SK-N-DZ (cell line): ENCODE measurements around the gene ILKAP.

Experiments used
- DNase-seq: peaks from one replicate; pipeline ENCODE4 v3.0.0-alpha.2; 2015; ENCODE audit warnings: low spot score

ILKAP gene

GRCh38 chr2:238125127-238125885, 78.2 kb downstream of the ILKAP start:
- no peak for DNase-seq

DNA sequence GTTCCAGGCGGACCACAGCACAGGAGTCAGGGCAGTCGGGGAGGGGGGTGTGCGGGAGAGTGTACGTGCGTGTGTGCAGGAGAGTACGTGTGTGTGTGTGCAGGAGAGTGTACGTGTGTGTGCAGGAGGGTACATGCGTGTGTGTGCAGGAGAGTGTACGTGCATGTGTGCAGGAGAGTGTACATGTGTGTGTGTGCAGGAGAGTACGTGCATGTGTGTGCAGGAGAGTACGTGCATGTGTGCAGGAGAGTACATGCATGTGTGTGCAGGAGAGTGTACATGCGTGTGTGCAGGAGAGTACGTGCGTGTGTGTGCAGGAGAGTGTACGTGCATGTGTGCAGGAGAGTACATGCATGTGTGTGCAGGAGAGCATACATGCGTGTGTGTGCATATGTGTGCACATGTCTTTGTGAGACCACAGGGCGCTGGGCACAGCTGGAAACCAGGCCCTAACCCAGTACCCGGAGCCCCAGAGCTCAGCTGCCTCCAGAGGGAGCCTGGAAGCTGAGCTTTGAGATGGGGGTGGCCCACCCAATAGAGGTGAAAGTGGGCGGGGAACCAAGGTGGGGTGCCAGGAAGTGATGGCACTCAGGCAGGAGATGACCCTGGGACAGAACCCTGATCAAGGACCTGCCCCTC, 78.9 kb downstream of the ILKAP start:
- no peak for DNase-seq

GRCh38 chr2:238123991-238124470, 79.5 kb downstream of the ILKAP start:
- no peak for DNase-seq

GRCh38 chr2:238123218-238123971, 80.1 kb downstream of the ILKAP start:
- no peak for DNase-seq

DNA sequence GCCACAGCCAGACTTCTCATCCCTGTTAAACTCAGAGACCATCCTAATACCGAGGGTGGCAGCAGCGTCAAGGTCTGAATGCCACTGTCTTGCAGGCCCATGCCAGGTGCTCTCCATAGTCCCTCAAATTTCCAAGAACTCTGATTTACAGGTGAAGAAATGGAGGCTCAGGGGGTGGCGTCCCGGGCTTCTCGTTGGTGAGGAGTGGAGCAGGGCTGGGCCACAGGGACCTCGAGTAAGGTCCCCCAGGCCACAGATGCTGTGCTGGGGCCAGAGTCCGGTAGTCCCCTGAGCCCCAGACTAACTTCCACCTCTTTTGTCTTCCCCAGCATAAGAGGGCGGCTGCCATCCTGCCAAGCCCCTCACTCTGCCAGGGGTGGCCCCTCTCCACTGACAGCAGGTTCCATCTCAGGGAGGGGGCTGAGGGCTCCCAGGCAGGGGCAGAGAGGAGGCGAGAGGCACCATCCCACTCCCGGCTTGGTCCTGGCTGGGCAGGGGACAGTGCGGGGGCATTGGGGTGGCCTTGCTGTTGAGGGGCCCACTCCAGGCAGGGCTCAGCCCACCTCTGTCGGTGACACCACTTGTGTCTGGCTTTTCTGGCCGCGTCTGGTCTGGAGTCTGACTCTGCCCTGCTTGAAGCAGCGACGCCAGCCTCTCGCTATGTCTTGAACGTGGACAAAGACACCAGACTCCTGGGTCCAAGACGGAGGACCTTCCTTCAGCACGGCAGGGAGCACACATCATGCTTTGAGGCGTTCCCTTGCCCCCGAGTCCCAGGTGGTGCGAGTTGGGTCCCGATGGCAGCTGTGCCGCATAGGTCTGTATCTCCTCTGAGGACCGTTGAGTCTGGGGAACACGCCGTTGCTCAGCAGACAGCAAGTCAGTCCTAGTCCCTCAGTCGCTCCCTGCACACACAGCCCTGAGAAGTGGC, 80.9 kb downstream of the ILKAP start:
- no peak for DNase-seq

- no peak for DNase-seq
Observed at GRCh38 chr2:238121511-238122286, 81.8 kb downstream of the ILKAP start.

DNA sequence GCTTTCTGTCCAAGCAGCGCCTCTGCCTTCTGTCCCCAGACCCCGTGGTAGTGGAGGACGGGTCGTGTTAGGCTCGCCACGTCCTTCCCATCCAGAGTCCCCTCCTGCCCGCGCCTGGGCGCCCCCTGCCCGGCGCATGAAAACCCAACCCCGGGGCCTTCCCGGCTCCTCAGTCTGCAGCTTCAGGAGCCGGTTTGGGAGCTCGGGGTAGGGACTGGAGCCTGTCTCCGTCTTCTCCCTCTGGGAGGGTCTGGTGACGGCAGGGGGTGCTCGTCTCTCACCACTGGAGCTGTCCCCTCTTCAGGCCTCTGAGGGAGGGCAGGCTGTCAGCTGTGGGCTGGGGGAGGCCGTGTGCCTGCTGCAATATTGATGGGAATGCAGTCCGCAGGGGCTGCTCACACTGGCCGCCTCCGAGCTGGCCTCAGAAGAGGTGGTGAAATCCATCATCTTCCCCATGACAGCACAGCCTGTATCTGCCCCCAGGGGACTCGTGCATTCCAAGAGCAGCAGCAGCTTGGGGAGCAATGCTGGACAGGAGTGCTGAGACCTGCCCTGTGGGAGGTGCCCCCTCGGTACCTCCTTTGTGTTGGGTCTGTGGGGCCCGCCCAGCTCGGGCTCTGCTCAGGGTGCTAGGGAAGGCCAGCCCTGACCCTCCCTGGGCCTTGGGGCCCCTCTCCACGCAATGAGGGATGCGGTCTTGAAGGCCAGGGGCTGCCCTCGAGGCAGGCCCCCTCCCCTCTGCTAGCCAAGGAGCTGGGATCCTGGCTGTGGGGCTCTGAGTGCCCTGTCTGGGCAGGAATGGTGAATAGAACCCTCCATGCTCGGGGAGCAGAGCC, 82.8 kb downstream of the ILKAP start:
- DNase-seq = peak; percentile 76
